Measurements from ENCODE around the gene PARN. TPM values are rescaled to one million over a fixed set of nuclear protein-coding genes. Genes with fewer than 3 reads are reported as not detected.

The PARN gene
- total RNA-seq, 1 experiment from 2014 or later: 56.2 TPM

GRCh38 chr16:14458576-14458975 lies 171.5 kb downstream of the PARN start:
- no peak overlapping the region for H3K14ac ChIP-seq (ENCODE audit: insufficient read depth, low read length)
- no peak overlapping the region for H3K23ac ChIP-seq (ENCODE audit: insufficient read length, low read depth, low read length)
- no peaks in the 10 kb centered on the region for H3K79me2 ChIP-seq (ENCODE audit: insufficient read depth, low read length)
- no peak overlapping the region for H3K18ac ChIP-seq (ENCODE audit: insufficient read length, low read depth, low read length)
- H2BK12ac ChIP-seq (ENCODE audit: insufficient read length, low read depth, low read length): no peak overlapping the region
- no peak overlapping the region for H4K8ac ChIP-seq (replicated peaks; ENCODE audit: insufficient read length, low read depth, low read length)
- peaks cover 3% of the 10 kb centered on the region in 2 experiments; a peak in 4 of 5 replicates for H3K9me3 Mint-ChIP-seq
- no peak overlapping the region for H2BK5ac ChIP-seq (ENCODE audit: insufficient read length, low read length)
- no peak overlapping the region for H2BK15ac ChIP-seq (ENCODE audit: low read depth, low read length)
- H3K4me3 Mint-ChIP-seq: peak overlapping the region in 1 of 2 experiments; percentile 57; a peak in 3 of 5 replicates
- TF ChIP-seq CTCF (conservative IDR thresholded peaks at IDR 0.05): no peak
- H3K79me1 ChIP-seq (ENCODE audit: insufficient read depth, low read depth, low read length, poor library complexity, severe bottlenecking): no peaks in the 10 kb centered on the region
- no peaks in the 10 kb centered on the region for H3K9me3 ChIP-seq (ENCODE audit: control insufficient read depth, low read depth, low read length)
- H4K91ac ChIP-seq (ENCODE audit: insufficient read length, low read depth, low read length): no peak overlapping the region
- no peak overlapping the region for H2AK5ac ChIP-seq (ENCODE audit: insufficient read length, low read length)
- H3K27me3 ChIP-seq (ENCODE audit: insufficient read depth, low read length): no peaks in the 10 kb centered on the region
- H3K27me3 Mint-ChIP-seq (ENCODE audit: low read depth): no peaks in the 10 kb centered on the region
- no peak overlapping the region for H2BK120ac ChIP-seq (ENCODE audit: low read depth, low read length, poor library complexity, severe bottlenecking)
- H3K23me2 ChIP-seq (ENCODE audit: insufficient read length, low read depth, low read length, poor library complexity, severe bottlenecking): no peaks in the 10 kb centered on the region
- peak overlapping the region; percentile 70 to 95 (median 89); a peak in 6 of 7 replicates for H3K27ac Mint-ChIP-seq
- peaks cover 3 to 11% (median 3%) of the 10 kb centered on the region in 3 experiments; a peak in 6 of 7 replicates for H3K36me3 Mint-ChIP-seq (ENCODE audit: insufficient read depth in 1 of 3, low read depth in 3 of 3)
- no peak overlapping the region for H3T11ph ChIP-seq (ENCODE audit: low read length)
- H4K5ac ChIP-seq (ENCODE audit: insufficient read length, low read depth, low read length): no peak overlapping the region
- H3K4me1 ChIP-seq (ENCODE audit: insufficient read depth, low read length): peaks cover 5% of the 10 kb centered on the region; the same call in 1 of the 2 replicates
- no peak overlapping the region for H2BK20ac ChIP-seq (ENCODE audit: low read depth, low read length, poor library complexity, severe bottlenecking)
- no peak overlapping the region for H3K9ac ChIP-seq (ENCODE audit: extremely low read depth, insufficient read length, low read length)
- no peak overlapping the region for H3K56ac ChIP-seq (ENCODE audit: insufficient read length, low read depth, low read length)
- H3K4me1 Mint-ChIP-seq: peaks cover 19 to 29% of the 10 kb centered on the region in 2 experiments
- H3K4ac ChIP-seq (ENCODE audit: low read depth, low read length): no peak overlapping the region
- no peak overlapping the region for H2AFZ ChIP-seq (ENCODE audit: low read length)
- no peaks in the 10 kb centered on the region for H4K20me1 ChIP-seq (ENCODE audit: control insufficient read depth, insufficient read depth, insufficient read length)
- peak; percentile 58 for DNase-seq
- WGBS (ENCODE audit: extremely low coverage, insufficient read length, low lambda C conversion rate): no CpG with 5 or more reads among the region's 7 CpGs
- H3K4me2 ChIP-seq (ENCODE audit: insufficient read depth, insufficient read length, low read length): peak overlapping the region; percentile 0
- no peak overlapping the region for H3K27ac ChIP-seq (ENCODE audit: insufficient read length, low read depth, low read length)
